GM19468 (cell line): ENCODE measurements around the gene PCP4.
"Not testable (repeated sequence)": the region's sequence is repeated elsewhere in the genome, so short reads cannot be mapped to it uniquely, and the experiment has no call there.

Source experiments
- ATAC-seq: cut with Tn5 transposase; IDR thresholded peaks from one replicate; pipeline ENCODE4 v1.9.1; 2021; ENCODE audit warnings: mild to moderate bottlenecking, moderate library complexity, moderate number of reproducible peaks; ENCODE audit not compliant: unreplicated experiment; ENCODE audit errors: extremely low read depth

PCP4 gene

DNA sequence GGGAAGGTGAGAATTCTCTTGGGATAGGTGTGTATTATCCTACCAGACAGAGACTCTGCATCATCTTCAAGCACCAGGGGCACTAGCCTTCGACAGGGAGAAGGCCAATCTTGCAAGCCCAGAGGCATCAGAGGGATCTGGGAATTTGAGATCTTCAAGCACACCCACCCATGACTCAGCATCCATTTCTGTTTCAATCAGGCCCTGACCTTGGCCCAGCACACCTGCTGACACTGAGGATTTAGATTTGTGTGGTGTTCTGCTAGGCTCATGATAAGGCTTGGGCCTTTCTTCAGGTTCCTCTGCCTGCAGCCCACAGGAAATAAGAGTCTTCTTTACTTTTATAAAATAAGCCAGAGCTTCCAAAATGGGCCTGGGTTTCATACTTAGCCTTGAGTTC, 6.6 kb upstream of the PCP4 start:
- ATAC-seq, result no peak

DNA sequence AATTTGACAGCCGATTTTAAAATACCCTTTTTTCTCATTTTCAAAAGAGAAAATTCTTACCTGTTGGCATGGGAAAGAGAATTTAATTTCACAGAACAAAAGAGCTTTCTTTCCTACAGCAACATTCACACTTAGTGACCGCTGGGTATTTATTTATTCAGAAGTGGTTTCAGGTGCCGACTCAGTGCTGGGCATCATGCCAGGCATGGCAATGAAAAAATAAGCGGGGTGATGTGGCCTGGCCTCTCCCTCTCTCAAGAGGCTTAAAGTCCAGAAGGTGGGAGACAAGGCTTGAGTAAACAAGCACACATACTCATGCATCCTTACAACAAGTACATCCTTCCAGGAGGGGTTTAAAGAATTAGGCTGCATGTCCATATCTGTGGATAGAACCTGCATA, 4.1 kb upstream of the PCP4 start:
- ATAC-seq, result no peak

DNA sequence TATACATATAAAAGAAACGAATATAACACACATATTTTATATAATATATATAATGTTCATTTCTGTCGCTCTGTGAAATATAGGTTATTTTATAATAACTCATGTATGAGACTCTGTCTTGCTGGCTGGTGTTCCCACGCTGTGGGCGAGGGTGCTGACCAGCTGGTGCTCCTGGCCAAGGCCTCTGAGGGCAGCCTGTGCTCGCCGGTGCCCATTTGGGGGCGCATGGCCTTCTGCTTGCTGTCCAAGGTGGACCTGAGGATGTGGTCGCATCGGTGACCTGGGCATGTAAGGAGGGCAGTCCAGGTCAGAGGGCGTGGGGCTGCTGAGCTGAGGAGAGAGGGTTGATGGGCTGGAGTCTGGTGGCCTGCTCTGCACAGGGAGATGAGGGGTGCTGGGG, 1.1 kb upstream of the PCP4 start:
- no peak for ATAC-seq

DNA sequence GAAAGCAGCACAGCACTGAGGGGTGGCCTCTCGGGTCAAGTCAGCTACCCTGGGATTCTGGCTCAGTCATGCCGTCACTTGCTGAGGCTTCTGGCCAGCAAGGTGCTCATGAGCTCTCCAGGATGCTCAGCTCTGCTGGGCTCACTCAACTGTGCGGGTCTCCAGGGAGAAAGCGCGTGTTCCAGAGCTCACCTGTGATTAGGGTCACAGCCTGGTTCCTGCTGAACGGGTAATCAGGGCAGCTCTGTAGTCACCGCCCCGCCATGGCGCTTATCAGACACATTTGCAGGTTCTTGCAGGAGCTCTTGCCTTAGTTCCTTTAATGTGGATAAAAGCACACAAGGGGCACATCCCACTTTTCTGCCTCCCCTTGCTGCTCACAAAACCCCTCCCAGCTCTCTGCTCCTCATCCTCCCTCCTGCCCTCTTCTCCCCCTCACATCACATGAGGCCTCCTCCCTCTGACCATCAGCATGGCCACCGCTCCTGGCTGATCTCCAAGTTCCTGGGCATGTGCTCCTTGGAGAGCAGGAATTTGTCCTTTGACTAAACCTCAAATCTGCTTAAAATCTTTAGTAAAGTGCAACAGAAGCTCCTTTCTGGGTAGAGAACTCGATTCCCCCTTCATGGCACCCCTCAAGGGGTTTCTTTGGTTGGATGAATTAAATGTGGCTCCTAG, 2.0 kb downstream of the PCP4 start:
- ATAC-seq, result no peak

DNA sequence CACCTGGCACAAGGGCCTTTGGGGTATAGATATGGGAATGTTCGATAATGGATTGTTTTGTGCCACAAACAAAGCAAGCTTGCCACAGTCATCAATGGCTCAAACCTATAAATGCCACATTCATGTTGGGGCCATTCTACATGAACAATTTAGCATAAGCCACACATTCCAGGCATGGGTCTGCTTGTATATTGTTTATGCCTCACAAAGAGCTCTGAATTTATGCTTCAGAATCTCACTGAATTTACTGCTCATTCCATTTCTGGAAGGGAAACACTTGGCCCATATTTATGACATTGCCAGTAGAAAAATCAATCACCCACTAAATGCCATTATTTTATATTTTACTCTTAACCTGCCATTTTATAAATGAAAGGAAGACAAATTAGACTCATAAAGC, 6.4 kb downstream of the PCP4 start:
- ATAC-seq, result no peak

DNA sequence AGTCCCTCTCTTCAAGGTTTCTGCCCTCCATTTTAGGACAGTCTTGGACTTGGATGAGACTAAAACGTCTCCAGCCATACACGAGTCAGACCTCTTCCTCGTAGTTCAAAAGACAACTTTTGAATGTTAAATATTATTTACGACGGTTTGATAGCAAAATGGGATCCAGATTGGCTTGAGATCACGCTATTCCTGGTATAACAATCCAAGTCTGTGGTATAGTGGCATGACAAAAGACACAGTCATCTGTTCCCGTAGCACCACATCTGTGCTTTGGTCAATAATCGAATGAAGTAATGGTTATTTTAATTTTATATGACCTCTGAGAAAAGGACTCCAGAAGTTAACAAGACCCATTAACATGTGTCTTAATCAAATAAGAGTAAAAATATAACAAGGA, 7.0 kb downstream of the PCP4 start:
- no peak for ATAC-seq

DNA sequence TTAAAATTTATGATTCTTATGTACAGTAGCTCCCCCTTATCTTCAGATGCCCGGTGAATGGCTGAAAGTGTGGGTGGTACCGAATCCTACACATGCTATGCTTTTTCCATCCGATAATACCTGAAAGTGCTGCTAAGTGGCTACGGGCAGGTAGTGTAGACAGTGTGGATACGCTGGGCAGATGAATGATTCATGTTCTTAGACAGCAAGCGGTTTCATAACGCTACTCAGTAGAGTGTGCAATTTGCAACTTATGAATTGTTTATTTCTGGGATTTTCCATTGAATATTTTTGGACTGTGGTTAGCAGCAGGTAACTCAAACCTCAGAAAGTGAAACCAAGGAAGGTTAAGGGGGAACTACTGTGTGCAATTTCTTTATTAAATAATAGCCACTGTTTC, 7.5 kb downstream of the PCP4 start:
- no peak for ATAC-seq

DNA sequence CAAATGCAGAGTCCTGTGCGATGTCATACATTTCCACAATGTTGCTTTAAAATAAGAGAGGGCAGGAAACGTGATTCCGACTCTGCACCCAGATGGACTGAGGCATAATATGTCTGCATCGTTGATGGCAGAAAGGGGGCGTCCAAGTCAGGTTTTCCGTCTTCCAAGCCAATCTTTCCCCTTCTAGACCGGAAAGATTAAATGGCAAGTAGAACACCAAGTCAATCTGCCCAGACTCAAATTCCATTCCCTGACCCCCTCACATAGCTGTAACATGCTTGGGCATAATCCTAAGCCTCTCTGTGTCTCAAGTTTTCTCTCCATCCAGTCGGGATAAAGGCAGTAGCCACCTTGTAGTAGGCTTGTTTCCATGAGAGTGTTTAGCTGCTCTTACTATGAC, 14.4 kb downstream of the PCP4 start:
- no peak for ATAC-seq

DNA sequence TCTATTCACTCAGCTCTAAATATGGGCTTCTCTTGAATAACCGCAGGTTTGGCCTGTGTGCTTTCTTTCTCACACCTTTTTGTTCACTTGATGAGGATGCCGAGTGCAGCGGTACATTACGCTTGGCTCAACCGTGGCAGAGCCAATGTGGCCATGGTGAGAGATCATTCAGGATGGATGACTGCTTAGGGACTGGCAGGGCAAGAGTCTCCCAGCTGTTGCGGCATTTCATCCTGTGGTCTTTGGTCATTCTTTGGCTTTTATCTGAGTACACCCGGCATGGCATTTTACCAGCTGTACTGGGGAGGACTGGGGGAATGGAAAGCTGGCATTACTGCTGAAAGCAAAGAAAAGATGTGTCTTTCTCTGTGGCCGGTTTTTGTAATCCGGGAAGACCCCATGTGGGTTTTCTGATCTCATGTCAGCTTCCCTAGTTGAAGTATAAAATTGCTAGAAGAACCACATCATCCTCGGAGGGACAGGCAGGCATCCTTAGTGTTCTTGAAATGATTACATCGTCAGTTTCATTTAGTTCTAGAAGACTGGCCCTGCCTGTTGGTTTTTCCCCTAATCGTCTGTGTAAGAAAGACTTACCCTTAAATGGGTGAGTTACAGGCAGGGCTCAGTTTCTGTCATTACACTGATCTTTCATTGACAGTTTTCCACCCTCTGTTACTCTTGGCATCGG, 15.1 kb downstream of the PCP4 start:
- no peak for ATAC-seq

DNA sequence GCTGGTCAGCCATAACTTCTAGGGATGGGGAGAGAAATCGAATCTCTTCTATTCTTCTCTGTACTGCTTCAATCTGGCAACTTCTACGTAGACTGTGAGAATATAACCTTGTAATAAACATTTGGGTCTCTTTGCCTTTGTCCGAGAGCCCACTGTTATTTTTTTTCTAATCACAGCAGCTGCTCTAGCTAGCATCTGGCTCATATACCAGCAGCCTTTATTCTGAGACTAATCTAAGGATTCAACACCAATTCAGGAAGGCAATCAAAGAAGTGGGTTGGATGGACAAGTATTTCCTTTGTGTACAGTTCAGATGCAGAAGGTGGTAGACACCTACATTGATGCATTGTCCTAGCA, 15.6 kb downstream of the PCP4 start:
- ATAC-seq, result no peak

DNA sequence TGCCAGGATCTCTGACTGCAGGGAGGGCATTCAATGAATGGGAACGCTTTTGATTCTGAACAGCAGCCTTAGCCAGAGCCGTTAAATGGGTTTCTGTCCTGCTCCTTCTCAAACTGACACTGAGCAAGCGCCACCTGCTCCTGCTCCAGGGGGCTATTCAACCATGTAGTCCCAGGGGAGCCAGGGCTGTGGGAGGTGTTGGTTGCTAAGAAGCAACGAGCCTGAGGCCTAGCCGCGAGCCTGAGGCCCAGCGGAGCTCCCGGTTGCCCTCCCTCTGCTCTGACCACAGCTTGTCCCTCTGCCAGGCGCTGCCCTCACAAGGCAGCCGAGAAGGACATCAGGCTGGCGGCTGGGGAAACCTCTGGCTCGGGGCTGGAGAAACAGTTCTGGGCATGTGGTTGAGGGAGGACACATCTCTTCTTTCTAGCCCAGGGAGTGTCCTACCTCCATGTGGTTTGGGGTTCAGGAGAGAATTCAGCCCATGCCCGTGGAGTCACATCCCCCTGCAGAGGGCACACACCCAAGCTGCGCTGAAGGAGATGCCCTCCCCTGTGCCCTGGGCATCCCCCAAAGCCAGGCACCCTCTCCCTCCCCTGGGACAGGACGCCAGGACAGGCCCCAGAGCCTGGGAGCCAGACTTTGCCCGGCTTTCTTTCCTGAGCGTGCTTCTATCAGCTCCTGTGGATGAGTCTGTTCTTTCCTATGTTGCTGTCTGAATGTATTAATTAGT, 18.0 kb downstream of the PCP4 start:
- no peak for ATAC-seq

DNA sequence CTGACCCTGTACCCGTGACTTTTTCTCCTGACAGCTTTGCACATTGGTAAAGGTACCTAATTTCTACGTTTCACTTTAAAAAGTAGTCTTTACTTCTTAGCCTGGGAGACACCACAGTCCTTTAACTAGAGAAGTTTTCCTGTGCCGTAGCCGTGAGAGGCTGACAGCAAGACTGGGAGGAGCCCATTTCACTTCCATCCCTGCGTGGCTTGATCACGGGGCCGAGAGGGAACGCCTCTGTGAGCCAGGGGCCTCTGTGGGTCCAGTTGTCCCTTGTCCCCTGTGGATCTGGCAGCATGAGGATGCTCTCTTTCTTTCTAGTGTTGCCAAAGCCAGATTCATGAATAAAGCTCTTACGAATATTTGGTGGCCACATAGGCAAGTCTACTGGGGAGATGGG, 21.6 kb downstream of the PCP4 start:
- no peak for ATAC-seq

DNA sequence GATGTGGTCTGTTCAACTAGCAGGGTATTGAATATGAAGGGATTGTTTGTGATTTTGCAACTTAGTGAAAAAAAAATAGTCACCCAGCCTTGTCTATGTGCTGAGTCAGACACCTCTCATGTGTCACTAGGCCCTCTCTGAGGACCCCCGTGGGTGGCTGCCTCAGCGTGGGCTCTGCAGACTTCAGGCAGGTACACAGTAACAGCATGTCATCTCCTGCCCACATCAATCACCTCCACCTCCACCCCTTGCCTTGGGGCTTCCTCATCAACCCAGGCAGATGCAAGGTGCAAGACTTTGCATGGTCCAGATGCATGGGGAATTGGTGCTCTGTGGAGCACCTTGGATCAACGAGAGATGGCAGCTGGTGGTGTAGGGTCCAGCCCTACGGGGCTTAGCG, 23.9 kb downstream of the PCP4 start:
- ATAC-seq, result no peak

DNA sequence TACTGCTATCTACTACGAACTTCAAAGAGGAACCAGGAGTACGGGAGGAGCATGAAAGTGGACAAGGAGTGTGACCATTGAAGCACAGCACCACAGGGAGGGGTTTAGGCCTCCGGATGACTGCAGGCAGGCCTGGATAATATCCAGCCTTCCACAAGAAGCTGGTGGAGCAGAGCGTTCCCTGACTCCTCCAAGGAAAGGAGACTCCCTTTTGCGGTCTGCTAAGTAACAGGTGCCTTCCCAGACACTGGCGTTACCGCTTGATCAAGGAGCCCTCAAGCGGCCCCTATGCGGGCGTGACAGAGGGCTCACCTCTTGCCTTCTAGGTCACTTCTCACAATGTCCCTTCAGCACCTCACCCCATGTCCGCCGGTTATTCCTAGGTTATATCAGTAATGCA, 24.6 kb downstream of the PCP4 start:
- not testable (repeated sequence) for ATAC-seq

DNA sequence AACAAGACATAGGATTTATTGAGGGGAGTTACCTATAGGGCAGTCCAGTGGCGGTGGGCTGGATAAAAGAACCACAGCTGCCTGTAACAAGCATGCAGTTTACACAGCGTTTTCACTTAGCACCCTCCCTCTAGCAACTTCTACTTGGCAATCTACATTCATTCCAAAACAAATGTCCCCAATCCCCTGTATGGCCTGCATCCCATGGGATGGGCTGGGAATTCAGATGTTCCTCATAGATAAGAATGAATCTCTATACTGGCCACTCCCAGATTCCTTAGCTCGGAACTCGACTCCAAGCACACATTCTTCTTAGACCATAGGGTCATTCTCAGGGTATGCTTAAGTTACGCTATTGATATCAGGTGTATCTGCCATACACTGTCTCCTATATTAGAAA, 33.3 kb downstream of the PCP4 start:
- no peak for ATAC-seq

DNA sequence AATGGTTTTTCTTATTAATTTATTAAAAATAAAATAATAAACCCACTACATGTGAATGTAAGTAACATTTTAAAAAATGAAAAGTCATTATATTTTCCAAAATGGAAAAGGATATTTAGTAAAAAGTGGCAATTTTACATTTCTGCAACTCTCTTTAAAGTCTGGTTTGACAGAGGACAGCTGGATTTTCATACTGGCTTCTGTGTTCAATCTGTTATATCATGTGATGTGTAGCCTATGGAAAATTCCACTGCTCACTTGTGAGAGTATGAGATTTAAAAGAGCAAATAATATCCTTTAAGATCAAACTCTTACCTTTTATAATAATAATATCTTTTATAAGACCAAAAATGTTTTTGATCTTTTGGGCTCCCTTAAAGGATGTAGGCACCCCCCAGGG, 33.7 kb downstream of the PCP4 start:
- ATAC-seq, result no peak

DNA sequence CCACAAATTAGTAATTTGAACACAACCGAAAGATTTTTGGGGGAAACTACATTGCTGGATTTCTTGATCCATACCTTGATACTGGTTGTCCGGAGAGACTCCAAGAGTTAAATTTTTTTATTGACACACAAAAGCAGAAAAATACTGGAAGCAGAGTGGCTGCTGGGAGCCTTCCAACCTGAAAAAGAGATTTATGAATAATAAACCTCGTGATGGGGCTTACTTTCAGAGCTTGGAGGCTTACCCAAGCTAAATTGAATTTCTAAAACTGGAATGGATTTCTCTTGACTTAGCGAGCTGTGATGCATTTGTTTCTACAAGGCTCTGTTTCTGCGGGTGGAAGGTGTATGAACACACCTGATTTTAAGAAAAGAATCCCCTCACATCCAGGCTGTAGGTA, 35.7 kb downstream of the PCP4 start:
- no peak for ATAC-seq

DNA sequence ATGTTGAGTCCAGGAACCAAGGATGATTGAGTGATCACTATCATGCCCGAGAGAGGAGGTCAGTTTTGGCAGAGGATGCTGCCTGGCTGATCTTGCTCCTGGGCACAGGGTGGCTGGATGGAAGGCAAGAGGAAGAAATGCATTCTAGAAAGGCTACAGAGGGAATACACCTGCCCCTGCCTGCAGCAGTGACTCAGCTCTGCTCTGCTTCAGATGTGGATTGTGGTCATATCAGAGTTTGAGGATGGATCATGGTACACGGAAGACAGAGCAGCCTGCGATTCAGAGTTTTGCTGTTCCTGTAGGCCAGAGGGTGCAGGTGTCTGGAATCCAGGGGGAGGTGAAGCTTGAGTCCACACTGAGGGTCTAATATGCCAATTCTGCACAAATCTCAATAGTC, 37.2 kb downstream of the PCP4 start:
- no peak for ATAC-seq

DNA sequence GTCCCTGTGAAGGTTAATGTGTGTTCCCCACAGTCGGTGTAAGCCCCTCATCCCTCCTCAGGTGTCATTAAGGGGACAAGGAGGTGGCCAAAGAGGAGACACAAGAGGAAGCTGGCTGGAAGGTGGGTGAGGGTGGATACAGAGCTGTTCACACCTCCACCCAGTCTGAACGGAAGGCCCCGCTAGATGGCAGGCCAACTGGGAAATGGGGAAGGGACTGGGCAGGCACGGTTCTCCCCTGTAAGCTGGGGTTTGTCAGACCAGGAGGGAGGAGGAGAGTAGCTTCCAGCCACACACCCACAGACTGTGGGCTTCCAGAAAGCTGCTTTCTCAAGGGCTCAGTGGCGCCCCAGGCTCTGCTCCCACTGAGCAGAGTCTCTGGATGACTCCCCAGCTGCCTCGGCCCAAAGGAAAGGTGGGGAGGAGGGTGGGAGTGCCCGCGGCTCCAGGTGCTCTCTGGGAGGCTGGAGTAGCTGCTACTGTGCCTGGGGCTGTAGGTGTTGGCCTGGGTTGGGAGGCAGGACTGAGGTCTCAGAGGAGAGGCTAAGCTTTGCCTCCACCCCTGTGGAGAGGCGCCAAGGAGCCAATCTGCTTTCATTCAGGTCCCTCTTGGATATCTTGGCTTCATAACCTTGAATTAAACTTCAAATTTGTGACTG, 41.2 kb downstream of the PCP4 start:
- ATAC-seq, result no peak

DNA sequence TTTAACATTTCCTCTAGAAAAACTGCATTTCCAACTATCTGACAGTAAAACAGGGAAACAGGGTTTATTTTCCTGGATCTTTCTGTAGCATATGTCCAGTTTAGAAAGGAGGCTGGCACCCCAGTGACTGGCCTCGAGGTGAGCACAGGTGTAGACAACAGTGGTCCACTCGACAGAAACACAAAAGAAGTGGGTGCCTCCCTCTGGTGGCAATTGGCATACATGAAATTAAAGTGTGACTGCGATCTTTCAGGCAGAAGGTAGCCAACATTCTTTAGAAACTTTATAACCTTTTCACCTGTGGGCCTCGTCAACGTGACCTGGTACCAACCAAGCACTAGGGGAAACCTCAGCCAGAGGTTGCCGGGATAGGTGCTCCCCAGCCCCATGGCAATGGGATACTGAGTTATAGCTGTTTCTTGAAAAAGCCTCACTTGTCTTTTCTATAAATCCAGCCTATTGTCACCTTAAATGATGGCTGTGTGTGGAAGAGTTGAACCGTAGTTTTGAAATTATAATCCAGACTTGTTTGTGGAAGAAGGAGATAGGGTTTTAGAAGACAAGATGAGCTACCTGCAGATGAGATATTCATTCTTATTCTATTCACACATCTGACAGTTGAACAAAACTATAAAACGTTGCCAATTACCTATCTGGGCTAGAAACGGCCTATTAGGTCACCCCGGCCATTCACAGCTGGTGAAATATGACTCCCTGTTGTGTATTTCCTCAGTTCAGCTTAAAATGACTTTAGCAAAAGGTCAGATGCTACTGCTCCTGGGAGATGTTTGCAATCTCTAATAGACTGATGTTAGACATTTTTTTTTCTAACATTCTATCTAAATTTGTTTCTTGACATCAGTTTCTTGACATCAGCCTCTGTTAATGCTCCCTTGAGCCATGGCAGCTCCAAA, 44.3 kb downstream of the PCP4 start:
- ATAC-seq, result no peak
